H1 (cell line): Measurements from ENCODE around the gene AARSD1. TPM values are rescaled to one million over a fixed set of nuclear protein-coding genes. Genes with fewer than 3 reads are reported as not detected.

Source experiments
- YY1 ChIP-seq: IDR thresholded peaks from 2 replicates; pipeline ENCODE4 v1.6.1; 2011; ENCODE audit warnings: low read depth, mild to moderate bottlenecking, low read length
- polyA plus RNA-seq, 7 experiments: library from polyadenylated mRNA; depleted of rRNA in 3 of 7; stranded (reverse) in 5 of 7; unstranded in 2 of 7; fragments of >200 nt in 5 of 7; fragments of 200-250 nt in 2 of 7; gene quantifications; 1 replicate in 5 of 7; 2 replicates in 1 of 7; 4 replicates in 1 of 7; pipeline versions ENCODE4 v1.2.1 to v1.2.3, GENCODE V29; 2011 to 2013; ENCODE audit warnings: missing spikeins in 2 of 7, mixed read lengths in 2 of 7
- total RNA-seq: library from RNA; stranded (reverse); fragmentation: NEBNext Ultra II Directional; extraction: Animal tissue kit (Norgen Biotek cat#: 25700); gene quantifications from 2 replicates; pipeline ENCODE4 v1.2.1, GENCODE V29; 2021

AARSD1 gene
- total and polyA plus RNA-seq, 2 of the 8 experiments (the other 6 are each of a cell fraction or from before 2014, with no cell fraction given), result 51.5 to 58.8 TPM

- TF ChIP-seq YY1, result 0 out of 2 replicates have a peak, but pooled peaks have one; percentile 21
Measured at GRCh38 chr17:42937712-42938596, 26.3 kb downstream of the AARSD1 start (continued).
